GM18868 (cell line): Measurements from ENCODE around the gene PCDHA13.
"Not testable (repeated sequence)": the region's sequence is repeated elsewhere in the genome, so short reads cannot be mapped to it uniquely, and the experiment has no call there.

ENCODE experiments used
- ATAC-seq: cut with Tn5 transposase; IDR thresholded peaks from one replicate; pipeline ENCODE4 v1.9.1; 2021; ENCODE audit warnings: mild to moderate bottlenecking, moderate library complexity; ENCODE audit not compliant: unreplicated experiment

PCDHA13 gene, protein sequence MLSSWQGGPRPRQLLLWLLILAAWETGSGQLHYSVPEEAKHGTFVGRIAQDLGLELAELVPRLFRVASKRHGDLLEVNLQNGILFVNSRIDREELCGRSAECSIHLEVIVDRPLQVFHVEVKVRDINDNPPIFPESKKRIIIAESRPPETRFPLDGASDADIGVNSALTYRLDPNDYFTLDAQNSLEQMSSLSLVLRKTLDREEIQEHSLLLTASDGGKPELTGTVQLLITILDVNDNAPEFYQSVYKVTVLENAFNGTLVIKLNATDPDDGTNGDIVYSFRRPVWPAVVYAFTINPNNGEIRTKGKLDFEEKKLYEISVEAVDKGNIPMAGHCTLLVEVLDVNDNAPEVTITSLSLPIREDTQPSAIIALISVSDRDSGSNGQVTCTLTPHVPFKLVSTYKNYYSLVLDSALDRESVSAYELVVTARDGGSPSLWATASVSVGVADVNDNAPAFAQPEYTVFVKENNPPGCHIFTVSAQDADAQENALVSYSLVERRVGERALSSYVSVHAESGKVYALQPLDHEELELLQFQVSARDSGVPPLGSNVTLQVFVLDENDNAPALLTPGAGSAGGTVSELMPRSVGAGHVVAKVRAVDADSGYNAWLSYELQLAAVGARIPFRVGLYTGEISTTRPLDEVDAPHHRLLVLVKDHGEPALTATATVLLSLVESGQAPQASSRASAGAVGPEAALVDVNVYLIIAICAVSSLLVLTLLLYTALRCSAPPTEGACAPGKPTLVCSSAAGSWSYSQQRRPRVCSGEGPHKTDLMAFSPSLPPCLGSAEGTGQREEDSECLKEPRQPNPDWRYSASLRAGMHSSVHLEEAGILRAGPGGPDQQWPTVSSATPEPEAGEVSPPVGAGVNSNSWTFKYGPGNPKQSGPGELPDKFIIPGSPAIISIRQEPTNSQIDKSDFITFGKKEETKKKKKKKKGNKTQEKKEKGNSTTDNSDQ

DNA sequence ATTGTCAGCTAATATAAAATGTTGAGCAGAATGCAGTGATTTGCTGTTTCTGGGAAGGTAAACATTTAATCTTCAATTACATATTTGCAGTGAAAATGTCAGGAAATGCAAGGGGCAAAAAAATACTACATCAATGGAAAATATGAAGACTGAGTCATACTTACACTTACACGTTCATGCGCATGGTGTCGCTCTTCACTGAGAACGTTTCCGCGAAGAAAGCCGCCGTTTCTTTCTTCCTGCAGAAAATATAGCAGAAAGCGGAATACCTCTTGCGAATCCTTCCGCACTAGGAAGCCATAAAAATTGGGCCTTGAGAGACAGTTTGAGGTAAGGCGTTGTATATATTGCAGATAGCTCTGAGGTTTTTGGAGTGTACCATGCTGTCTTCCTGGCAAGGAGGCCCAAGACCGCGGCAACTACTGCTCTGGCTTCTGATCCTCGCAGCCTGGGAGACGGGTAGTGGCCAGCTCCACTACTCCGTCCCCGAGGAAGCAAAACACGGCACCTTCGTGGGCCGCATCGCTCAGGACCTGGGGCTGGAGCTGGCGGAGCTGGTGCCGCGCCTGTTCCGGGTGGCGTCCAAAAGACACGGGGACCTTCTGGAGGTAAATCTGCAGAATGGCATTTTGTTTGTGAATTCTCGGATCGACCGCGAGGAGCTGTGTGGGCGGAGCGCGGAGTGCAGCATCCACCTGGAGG lies at the start of gene PCDHA13:
PCDHA13 (plus strand) TSS at position 236 of the 702 bp plus-strand sequence; CDS start at position 381, 145 bp downstream.
- no peak for ATAC-seq

DNA sequence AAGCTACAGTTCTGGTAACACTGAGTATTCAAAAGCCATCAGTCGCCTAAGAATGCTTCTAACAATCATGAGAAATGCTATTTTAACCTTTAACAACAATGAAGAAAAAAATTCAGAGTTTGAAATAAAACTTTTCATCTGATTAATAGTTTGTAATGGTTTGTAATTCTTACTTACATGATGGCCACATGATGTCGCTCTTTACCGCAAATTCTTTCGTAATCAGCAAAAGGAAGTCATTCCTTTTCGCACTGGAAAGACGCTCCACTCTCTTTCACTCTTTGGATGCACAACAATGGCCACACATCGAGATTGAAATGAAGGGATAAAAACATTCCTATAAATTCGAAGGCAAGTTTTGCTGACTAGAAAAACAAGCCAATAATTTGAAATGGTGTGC lies 47.9 kb upstream of the PCDHA13 start, which contains the start of gene PCDHA7:
PCDHA7 (plus strand) TSS at position 277 of the 400 bp plus-strand sequence; CDS start at position 392, 115 bp downstream.
- no peak for ATAC-seq

DNA sequence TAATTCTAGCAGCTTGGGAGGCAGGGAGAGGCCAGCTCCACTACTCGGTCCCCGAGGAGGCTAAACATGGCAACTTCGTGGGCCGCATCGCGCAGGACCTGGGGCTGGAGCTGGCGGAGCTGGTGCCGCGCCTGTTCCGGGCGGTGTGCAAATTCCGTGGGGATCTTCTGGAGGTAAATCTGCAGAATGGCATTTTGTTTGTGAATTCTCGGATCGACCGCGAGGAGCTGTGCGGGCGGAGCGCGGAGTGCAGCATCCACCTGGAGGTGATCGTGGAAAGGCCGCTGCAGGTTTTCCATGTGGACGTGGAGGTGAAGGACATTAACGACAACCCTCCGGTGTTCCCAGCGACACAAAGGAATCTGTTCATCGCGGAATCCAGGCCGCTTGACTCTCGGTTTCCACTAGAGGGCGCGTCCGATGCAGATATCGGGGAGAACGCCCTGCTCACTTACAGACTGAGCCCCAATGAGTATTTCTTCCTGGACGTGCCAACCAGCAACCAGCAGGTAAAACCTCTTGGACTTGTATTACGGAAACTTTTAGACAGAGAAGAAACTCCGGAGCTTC lies 47.4 kb upstream of the PCDHA13 start:
- not testable (repeated sequence) for ATAC-seq

DNA sequence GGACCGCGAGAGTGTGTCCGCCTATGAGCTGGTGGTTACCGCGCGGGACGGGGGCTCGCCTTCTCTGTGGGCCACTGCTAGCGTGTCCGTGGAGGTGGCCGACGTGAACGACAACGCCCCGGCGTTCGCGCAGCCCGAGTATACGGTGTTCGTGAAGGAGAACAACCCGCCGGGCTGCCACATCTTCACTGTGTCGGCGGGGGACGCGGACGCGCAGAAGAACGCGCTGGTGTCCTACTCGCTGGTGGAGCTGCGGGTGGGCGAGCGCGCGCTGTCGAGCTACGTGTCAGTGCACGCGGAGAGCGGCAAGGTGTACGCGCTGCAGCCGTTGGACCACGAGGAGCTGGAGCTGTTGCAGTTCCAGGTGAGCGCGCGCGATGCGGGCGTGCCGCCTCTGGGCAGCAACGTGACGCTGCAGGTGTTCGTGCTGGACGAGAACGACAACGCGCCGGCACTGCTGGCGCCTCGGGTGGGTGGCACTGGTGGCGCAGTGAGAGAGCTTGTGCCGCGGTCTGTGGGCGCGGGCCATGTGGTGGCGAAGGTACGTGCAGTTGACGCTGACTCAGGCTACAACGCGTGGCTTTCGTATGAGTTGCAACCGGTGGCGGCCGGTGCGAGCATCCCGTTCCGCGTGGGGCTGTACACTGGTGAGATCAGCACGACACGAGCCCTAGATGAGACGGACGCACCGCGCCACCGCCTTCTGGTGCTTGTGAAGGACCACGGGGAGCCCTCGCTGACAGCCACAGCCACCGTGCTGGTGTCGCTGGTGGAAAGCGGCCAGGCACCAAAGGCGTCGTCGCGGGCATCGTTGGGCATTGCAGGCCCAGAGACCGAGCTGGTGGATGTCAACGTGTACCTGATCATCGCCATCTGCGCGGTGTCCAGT lies 46.1 kb upstream of the PCDHA13 start:
- ATAC-seq = no peak

DNA sequence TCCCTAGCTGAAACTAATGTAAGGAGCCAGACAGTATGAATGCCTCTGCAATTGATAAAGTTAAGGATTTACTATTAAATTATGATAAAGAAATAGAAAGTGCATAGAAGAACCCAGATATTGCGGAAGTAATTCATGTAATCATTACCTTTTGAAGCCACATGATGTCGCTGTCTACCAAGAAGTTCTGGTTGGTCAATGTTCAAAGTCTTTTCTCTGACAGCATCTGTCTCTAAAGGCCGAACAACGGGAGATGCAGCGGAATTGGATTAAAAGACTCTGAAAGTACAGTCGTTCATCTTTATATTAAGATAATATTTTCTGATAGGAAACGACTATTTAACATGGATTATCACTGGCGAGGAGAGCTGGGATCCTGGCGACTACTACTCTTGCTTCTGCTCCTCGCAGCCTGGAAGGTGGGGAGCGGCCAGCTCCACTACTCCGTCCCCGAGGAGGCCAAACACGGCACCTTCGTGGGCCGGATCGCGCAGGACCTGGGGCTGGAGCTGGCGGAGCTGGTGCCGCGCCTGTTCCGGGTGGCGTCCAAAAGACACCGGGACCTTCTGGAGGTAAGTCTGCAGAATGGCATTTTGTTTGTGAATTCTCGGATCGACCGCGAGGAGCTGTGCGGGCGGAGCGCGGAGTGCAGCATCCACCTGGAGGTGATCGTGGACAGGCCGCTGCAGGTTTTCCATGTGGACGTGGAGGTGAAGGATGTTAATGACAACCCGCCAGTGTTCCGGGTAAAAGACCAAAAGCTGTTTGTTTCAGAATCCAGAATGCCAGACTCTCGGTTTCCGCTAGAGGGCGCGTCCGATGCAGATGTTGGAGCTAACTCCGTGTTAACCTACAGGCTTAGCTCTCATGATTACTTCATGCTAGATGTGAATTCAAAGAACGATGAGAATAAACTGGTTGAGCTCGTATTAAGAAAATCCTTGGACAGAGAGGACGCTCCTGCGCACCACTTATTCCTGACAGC lies 40.7 kb upstream of the PCDHA13 start, which contains the start of gene PCDHA8:
PCDHA8 (plus strand) TSS at position 210 of the 985 bp plus-strand sequence; CDS start at position 345, 135 bp downstream.
- ATAC-seq = no peak

DNA sequence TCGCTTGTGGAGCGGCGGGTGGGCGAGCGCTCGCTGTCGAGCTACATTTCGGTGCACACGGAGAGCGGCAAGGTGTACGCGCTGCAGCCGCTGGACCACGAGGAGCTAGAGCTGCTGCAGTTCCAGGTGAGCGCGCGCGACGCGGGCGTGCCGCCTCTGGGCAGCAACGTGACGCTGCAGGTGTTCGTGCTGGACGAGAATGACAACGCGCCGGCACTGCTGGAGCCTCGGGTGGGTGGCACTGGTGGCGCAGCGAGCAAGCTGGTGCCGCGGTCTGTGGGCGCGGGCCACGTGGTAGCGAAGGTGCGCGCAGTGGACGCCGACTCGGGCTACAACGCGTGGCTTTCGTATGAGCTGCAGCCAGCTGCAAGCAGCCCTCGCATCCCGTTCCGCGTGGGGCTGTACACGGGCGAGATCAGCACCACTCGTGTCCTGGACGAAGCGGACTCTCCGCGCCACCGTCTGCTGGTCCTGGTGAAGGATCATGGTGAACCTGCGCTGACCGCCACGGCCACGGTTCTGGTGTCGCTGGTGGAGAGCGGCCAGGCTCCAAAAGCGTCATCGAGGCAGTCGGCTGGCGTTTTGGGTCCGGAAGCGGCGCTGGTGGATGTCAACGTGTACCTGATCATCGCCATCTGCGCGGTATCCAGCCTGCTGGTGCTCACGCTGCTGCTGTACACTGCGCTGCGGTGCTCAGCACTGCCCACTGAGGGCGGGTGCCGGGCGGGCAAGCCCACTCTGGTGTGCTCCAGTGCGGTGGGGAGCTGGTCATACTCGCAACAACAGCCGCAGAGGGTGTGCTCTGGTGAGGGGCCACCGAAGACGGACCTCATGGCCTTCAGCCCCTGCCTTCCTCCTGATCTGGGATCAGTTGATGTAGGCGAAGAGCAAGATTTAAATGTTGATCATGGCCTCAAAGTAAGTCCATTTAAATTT lies 38.9 kb upstream of the PCDHA13 start:
- ATAC-seq = no peak

DNA sequence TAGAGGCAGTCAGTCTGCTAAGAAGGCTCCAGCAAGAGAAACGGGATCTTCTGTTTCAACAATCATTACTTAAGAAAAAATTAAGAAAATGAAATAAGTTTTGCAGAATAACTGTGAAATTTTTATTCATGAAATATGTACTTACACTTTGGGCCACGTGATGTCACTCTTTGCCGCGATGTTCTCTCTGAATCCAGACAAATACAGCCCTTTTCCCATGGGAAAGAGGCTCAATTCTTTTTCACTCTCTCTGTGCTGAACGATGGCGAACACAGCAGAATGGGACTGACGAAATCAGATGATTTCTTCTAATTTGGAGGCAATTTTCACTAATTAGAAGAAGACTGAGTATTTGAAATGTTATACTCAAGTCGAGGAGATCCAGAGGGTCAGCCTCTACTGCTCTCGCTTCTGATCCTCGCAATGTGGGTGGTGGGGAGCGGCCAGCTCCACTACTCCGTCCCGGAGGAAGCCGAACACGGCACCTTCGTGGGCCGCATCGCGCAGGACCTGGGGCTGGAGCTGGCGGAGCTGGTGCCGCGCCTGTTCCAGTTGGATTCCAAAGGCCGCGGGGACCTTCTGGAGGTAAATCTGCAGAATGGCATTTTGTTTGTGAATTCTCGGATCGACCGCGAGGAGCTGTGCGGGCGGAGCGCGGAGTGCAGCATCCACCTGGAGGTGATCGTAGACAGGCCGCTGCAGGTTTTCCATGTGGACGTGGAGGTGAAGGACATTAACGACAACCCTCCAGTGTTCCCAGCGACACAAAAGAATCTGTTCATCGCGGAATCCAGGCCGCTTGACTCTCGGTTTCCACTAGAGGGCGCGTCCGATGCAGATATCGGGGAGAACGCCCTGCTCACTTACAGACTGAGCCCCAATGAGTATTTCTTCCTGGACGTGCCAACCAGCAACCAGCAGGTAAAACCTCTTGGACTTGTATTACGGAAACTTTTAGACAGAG lies 33.5 kb upstream of the PCDHA13 start, which contains the start of gene PCDHA9:
PCDHA9 (plus strand) TSS at position 244 of the 964 bp plus-strand sequence; CDS start at position 358, 114 bp downstream.
- ATAC-seq = not testable (repeated sequence)

DNA sequence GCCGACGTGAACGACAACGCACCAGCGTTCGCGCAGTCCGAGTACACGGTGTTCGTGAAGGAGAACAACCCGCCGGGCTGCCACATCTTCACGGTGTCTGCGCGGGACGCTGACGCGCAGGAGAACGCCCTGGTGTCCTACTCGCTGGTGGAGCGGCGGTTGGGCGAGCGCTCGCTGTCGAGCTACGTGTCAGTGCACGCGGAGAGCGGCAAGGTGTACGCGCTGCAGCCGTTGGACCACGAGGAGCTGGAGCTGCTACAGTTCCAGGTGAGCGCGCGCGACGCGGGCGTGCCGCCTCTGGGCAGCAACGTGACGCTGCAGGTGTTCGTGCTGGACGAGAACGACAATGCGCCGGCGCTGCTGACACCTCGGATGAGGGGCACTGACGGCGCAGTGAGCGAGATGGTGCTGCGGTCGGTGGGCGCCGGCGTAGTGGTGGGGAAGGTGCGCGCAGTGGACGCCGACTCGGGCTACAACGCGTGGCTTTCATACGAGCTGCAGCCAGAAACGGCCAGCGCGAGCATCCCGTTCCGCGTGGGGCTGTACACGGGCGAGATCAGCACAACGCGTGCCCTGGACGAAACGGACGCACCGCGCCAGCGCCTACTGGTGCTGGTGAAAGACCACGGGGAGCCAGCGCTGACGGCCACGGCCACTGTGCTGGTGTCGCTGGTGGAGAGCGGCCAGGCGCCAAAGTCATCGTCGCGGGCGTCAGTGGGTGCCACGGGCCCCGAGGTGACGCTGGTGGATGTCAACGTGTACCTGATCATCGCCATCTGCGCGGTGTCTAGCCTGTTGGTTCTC lies 31.9 kb upstream of the PCDHA13 start:
- ATAC-seq = not testable (repeated sequence)

DNA sequence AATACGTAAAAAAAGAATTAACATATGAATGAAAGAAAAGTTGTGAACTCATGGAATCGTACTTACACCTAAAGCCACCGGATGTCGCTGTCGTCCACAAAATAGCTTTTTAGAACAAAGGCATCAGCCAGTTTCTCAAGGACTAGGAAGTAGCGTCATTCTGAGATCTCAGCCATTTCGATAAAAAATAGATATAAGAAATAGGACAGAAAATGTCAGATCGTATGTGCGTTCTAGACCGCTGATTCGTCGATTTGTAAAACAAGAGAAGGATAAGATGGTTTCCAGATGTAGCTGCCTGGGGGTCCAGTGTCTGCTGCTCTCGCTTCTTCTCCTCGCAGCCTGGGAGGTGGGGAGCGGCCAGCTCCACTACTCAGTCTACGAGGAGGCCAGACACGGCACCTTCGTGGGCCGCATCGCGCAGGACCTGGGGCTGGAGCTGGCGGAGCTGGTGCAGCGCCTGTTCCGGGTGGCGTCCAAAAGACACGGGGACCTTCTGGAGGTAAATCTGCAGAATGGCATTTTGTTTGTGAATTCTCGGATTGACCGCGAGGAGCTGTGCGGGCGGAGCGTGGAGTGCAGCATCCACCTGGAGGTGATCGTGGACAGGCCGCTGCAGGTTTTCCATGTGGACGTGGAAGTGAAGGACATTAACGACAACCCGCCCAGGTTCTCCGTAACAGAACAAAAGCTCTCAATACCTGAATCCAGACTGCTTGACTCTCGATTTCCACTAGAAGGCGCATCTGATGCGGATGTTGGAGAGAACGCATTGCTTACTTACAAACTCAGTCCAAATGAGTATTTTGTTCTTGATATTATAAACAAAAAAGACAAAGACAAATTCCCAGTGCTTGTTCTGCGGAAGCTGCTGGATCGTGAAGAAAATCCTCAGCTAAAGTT lies 25.9 kb upstream of the PCDHA13 start, which contains the start of gene PCDHA10:
PCDHA10 (plus strand) TSS at position 126 of the 903 bp plus-strand sequence; CDS start at position 278, 152 bp downstream.
- no peak for ATAC-seq

DNA sequence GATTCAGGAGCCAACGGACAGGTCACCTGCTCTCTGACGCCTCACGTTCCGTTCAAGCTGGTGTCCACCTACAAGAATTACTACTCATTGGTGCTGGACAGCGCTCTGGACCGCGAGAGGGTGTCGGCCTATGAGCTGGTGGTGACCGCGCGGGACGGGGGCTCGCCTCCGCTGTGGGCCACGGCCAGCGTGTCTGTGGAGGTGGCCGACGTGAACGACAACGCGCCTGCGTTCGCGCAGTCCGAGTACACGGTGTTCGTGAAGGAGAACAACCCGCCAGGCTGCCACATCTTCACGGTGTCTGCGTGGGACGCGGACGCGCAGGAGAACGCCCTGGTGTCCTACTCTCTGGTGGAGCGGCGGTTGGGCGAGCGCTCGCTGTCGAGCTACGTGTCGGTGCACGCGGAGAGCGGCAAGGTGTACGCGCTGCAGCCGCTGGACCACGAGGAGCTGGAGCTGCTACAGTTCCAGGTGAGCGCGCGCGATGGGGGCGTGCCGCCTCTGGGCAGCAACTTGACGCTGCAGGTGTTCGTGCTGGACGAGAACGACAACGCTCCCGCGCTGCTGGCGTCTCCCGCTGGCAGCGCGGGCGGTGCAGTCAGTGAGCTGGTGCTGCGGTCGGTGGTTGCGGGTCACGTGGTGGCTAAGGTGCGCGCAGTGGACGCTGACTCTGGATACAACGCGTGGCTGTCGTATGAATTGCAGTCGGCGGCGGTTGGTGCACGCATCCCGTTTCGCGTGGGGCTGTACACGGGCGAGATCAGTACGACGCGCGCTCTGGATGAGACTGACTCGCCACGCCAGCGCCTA lies 24.5 kb upstream of the PCDHA13 start:
- ATAC-seq = no peak

DNA sequence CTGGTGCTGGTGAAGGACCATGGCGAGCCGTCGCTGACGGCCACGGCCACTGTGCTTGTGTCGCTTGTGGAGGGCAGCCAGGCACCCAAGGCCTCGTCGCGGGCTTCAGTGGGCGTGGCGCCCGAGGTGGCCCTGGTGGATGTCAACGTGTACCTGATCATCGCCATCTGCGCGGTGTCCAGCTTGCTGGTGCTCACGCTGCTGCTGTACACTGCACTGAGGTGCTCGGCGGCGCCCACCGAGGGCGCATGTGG lies 24.0 kb upstream of the PCDHA13 start:
- no peak for ATAC-seq

DNA sequence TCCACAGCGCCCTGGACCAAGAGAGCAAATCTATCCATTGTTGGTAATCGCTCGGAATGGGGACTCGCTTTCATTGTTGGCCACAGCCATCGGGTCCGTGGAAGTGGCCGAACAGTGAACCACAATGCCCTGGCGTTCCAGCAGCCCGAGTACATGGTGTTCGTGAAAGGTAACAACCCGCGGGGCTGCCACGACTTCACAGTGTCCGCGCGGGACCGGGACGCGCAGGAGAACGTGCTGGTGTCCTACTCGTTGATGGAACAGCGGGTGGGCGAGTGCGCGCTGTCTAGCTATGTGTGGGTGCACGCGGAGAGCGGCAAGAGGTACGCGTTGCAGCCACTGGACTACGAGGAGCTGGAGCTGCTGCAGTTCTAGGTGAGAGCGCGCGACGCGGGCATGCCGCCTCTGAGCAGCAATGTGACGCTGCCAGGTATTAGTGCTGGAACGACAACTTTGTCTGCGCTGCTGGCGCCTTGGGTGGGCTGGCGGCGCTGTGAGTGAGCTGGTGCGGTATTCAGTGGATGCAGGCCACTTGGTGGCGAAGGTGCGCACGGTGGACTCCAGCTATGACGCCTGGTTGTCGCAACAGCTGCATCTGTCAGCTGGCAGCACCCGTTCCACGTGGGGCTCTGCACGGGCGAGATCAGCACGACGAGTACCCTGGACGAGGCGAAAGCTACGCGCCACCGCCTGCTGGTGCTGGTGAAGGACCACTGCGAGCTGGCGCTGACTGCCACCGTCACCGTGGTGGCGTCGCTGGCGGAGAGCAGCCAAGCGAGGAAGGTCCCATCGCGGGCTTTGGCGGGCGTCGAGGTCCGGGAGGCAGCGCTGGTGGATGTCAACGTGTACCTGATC lies 19.3 kb upstream of the PCDHA13 start:
- ATAC-seq = no peak
